GF-D8 (cell line): ENCODE results near the gene KCTD16.

Experiments
- DNase-seq: peaks from one replicate; lab custom pipeline; 2025; lab: John Stamatoyannopoulos, UW

The KCTD16 gene

DNA sequence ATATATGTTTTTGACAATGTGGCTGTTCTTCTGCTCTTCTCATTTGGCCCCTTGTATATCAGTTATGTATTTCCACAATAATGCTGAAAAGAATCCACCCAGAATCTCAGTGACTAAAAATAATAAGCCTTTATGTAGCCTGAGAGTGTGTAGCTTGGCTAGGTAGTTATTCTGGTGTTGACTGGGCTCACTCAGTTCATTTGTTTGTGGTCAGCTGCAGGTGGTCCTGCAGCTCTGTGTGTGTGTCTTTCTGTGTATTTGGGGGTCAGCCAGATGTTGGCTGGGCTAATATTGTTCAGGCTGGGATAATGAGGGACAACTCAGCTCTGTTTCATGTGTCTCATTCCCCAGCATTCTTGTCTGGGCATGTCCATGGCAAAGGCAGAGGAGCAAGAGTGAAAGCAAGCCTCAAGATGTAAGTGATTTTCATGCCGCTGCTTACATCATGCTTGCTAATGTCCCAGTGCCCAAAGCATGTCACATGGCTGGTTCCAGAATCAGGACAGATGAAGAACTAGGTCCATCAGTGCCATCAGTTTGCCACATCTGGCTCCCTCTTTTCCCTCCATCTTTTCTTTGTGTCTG, 162.8 kb downstream of the KCTD16 start:
- no peak for DNase-seq

DNA sequence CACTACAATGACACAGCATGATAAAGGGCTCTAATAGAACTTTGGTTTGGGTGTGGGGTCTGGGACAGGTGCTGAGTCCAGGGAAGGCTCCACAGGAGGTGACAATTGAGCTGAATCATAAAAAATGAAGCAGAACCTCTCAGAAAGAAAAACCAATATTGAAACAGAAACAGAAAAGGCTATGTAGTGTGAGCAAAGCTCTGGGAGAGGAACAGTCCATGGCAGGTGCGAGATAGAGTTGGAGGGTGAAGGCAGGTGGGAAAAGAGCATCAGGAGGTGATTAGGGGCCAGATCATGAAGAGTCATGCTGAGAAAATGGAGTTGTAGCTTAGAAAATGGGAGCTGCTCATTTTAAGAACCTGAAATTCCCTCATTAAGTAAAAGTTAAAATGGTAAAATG, 164.9 kb downstream of the KCTD16 start:
- DNase-seq: no peak

DNA sequence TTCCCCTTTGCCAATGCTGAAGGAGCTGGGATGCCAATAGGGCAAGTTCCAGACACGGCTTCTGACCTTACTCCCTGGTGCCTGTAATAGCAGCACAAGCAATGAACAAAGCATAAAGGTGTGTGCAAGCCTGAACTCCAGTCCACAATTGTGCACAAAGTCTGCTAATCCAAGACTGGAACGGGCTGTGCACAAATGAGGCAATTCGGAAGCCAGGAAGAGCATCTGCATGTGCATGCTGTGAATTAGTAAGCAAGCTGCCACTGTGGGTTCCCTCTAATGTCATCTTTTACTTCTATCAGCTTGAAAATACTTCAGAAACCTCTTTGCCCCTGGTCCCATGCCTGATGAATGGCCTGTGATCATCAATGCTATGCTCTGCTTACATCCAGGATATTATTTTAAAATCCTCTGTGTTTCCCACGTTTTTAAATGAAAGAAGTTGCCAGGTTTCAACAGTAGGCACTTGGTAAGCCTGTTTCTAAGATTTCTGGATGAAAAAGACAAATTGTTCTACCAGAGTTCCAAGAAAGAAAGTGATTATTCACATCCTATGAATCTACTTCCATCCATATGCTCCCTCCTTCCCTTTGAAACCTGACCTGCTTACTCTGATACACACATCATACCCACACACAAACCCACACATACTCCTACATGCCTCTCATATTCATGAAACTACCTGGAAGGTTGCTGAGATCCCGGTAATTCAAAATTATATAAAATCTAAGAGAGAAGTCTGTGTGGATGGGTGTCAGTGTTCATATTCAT, 165.7 kb downstream of the KCTD16 start:
- DNase-seq: no peak

- no peak for DNase-seq
These were observed 181.7 kb downstream of the KCTD16 start for GRCh38 chr5:144352330-144352729.

DNA sequence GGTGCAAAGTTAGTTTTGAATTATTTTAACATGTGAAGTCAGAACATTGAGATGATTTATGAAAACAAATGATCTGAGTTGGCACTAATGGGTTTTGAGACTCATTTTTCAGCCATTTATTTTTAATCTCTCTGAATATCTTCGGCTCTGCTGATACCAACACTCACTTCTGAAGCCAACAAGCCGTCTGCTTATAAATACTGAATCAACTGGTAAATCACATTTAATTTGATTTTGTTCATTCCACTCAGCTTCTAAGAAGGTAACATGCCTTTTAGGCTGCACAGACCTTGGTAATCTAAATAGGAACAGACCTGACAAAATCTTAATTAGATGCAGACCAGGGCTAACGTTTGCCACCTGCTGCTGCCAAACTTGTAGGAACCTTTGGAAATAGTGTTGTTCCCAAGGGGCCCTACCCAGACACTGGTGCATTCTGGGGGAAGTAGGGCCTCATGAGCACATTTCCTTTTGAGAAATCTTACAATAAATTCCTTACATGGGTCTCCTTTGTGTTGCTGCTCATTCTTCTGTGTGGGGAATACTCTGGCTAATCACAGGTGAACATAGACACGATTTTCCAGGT, 182.2 kb downstream of the KCTD16 start:
- no peak for DNase-seq

GRCh38 chr5:144356489-144356888, 185.8 kb downstream of the KCTD16 start:
- DNase-seq: no peak

- no peak for DNase-seq
These were observed 190.7 kb downstream of the KCTD16 start for GRCh38 chr5:144361406-144361805.

DNA sequence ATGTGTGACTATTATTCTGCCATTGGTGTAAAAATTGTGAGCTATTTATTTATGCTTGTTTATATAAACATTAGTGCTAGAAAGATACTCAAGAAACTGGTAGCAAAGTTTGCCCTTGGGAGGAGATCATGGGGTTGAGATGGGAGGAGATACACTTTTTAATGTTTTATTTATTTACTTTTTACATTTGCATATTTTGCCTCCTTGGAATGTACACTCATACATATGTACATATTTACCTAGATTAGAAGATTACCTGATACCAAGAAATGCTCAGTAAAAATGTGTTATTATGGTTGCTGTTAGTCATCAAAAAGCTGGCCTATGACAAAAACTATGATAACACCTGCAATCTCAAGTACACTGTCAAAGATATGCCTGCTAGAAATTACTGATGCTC, 195.2 kb downstream of the KCTD16 start:
- no peak for DNase-seq

DNA sequence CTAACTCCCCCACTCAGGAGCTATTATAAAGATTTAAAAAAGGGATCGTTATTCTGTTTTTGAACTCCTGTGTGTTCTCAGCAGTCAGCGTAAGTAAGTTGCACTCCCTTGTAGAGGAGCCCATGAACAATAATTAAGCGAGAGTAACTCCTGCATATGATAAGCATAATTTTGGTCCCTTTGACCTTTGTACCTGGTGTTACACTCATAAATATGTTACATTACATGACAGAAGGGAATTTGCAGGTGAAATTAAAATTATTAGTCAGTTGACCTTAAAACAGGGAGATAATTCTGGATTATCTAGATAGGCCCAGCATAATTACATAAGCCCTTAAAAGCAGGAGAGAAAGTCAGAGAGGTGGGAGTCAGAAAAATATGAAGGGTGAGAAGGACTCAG, 197.3 kb downstream of the KCTD16 start:
- no peak for DNase-seq

DNA sequence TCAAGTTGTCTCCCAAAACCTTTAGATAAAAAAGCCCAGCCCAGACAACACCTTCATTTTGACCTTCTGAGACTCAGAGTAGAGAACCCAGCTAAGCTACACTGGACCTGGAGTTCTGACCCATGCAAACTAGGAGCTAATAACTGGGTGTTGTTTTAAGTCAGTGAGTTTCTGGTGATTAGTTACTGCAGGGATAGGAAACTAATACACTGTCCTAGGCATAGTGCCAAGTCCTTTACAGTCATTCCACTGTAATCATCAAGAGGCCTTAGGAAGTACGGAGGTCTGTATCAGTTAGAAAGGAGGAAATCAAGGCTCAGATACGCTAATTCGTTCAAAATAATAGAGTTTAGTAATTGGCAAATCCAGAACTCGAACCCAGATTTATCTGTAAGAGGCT, 197.9 kb downstream of the KCTD16 start:
- no peak for DNase-seq

DNA sequence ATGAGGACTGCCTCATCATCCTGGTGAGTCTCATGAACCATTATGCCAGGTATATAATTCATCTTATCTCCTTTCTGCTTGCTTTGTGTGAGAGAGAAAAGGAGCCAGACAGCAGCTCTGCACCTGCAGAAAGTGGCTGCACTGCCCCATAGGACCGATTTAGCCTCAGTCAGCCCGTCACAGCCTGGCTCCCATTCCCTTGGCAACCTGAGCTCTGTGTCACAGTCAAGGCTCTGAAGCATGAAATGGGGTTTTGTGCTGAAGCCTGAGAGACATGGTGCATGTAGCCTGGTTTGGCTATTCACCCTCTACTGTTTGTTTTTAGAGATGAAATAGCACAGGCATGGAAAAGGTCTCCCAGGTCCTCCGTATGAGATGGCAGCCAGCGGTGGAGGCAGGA, 198.3 kb downstream of the KCTD16 start:
- DNase-seq: no peak

GRCh38 chr5:144370273-144370672, 199.6 kb downstream of the KCTD16 start:
- DNase-seq: no peak

GRCh38 chr5:144374637-144375036, 204.0 kb downstream of the KCTD16 start:
- no peak for DNase-seq

- no peak for DNase-seq
These were observed 206.5 kb downstream of the KCTD16 start for GRCh38 chr5:144377207-144377606.

GRCh38 chr5:144378681-144379080, 208.0 kb downstream of the KCTD16 start:
- DNase-seq: no peak

GRCh38 chr5:144385597-144385996, 214.9 kb downstream of the KCTD16 start:
- DNase-seq: no peak

- no peak for DNase-seq
These were observed 215.6 kb downstream of the KCTD16 start for GRCh38 chr5:144386315-144386714.

DNA sequence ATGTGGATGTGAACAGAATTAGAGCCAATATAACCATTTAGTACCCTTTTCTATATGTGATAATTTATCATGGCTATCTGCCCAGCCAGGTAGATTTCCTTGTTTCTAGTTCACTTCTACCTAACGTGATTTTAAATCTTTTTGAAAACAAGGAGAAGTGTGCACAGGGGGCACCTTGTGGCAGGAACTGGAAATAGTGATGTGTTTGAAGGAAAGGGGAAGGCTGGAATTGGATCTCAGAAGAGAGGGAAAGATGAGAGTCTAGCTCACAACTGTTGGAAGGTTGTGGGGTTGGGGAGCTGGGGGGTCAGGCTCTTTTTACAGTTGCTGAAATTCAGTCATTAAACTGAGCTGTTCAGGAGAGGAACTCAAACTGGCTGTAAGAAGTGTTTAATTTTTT, 219.5 kb downstream of the KCTD16 start:
- DNase-seq: no peak

GRCh38 chr5:144391044-144391443, 220.4 kb downstream of the KCTD16 start:
- DNase-seq: no peak

DNA sequence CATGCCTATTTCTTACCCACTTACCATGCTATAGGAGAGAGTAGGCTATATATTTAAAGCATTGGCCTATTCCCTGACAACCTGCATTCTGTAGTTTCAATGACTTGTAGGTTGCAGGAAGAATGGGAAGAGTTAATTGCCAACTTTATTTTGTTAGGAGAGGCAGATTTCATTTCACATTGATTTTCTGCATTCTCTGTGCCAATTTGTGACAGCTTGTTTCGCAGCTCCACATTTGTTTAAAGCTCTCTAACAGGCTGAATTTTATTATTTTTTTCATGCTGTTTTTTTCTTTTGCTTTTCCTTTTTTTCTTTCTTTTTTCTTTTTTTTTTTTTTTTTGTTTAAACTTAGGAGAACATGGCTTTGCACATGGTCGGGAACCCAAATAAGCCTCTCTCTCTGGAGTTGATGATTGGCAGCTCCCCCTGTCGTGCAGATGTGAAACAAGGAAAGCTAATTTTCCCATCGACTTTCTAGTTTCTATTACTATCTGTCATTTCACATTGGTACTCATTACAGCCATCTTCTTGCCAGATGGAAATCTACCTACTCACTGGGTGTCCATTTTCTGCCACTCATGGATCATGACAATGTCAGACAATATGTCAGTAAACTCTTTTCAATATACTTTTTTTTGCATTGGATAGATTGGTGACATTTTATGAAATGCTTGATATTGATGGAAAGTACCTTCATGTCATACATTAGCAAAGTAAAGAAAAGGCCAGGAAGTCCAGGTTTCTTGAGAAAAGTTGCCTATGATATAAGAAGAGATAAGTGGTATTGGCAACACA, 223.2 kb downstream of the KCTD16 start:
- no peak for DNase-seq

DNA sequence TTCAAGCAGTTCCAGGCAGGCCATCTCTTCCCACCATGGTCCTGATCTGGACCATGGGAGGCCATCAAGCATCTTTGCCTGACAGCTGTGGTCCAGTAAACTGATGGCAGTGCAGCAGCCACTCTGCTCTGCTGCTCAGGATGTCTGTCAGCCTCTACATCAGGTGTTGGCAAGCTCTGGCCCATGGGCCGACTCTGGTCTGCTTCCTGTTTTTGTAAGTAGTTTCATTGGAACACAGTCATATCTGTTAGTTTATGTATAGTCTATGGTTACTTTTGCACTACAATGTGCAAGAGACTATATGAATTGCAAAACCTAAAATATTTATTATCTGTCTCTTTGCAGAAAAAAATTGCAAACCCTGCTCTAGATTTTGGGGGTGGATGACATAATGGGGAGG, 225.0 kb downstream of the KCTD16 start:
- no peak for DNase-seq

DNA sequence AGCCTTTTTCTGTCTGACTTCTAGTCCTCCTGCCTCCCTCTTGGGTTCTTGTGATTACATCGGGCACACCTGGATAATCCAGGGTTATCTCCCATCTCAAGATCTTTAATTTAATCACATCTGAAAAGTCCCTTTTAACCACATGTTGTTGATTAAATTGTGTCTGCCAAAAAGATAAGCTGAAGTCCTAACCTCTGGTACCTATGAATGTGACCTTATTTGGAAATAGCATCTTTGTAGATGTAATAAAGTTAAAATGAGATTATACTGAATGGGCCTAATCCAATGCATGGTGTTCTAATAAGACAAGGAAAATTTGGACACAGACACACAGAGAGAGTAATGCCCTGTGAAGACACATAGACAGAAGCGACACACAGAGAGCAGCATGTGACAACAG, 232.4 kb downstream of the KCTD16 start:
- no peak for DNase-seq
